ENCODE measurements around the gene RABL6.
"Not testable (repeated sequence)": the region's sequence is repeated elsewhere in the genome, so short reads cannot be mapped to it uniquely, and the experiment has no call there.

The RABL6 gene

DNA sequence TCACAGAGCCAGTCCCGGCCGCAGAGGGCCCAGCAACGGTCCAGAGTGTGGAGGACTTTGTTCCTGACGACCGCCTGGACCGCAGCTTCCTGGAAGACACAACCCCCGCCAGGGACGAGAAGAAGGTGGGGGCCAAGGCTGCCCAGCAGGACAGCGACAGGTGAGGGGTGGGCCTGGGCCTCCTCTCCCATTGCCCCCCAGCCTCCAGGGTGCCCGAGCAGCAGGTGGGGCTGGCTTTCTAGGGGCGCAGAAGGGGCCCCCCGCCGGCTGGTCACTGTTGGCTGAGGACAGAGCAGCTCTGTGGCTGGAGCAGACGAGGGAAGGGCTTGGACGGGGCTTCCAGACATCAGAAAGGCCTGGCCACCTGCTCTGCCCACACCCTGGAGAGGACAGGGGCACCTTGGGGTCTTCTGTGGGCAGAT lies 30.1 kb downstream of the RABL6 start:
- FAIRE-seq = not testable (repeated sequence)

- no peak for FAIRE-seq
Observed at GRCh38 chr9:136838314-136839228, 30.8 kb downstream of the RABL6 start.

- no peak for FAIRE-seq
Observed at GRCh38 chr9:136839229-136840139, 31.7 kb downstream of the RABL6 start.

GRCh38 chr9:136840140-136840876 lies 32.6 kb downstream of the RABL6 start:
- FAIRE-seq = no peak

DNA sequence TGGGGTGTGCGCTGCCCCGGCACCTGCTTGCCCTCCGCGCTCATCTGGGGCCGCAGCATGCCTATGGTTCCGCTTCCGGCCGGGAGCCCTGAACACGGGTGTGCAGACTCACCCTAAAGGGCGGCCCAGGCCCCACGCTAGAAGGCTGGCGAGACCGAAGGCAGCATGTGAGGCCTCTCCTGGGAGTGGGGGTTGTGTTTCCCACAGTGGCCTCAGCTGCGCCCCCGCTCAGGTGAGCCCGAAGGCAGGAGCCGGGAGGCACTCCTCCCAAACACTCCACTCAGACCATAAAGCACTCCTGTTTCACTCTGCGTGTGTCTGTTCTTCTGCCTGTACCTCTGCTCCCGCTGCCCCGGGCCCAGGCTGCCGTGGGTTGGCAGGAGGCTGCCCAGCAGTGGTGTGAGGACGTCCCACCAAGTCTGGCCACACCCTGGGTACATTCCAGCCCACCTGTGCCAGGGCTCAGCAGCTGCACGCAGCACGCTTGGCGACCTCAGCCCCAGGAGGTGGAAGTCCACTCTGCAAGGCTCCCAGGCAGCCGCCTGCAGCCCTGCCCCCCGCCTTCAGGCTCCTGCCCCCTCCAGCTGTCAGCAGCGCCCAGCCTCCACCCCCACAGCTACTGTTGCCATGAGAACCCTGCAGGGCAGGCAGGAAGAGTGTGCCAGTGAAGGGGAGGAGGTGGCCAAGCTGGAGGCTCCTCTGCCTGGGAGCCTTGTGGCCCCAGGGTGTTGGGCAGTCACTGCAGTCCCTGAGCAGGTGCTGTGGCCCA lies 33.3 kb downstream of the RABL6 start:
- no peak for FAIRE-seq

DNA sequence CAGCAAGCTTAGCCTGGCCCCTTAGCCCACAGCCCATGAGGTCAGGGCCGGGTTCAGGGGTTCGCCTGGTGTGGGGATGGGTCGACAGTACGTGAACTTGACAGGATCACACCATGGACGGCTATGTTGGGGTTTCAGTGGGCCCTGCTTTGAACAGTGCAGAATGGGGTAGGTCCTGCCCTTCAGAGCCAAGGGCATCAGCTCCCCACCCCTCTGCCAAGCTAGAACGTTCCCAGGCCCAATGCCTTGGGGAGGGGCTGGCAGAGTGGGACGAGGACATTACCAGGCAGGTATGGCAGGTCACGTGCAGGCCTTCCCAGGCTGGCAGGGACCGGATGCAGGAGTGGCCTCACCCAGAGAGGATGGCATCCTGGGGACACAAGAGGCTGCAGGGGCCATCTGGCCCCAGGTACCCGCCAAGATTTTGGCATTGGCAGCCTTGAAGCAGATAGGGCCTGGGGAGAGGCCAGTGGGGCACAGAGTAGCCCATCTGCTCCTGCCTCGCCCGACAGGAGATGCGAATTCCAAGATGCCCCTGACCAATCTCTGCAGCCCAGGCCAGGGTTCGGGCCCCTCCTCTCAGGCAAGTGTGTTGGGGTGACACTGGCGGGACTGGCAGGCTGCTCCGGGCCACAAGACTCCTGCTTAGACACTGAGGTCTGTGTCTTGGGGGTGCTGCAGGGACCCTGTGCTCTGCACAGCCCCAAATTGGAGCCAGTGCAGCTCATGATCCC lies 34.1 kb downstream of the RABL6 start:
- FAIRE-seq = not testable (repeated sequence)

- FAIRE-seq = not testable (repeated sequence)
Observed at GRCh38 chr9:136842380-136842948, 34.7 kb downstream of the RABL6 start, which contains the start of gene AJM1. AJM1 (plus strand) TSS chr9:136842478; CDS start chr9:136844415, 1,937 bp downstream.

- FAIRE-seq = not testable (repeated sequence)
Observed at GRCh38 chr9:136843159-136843800, 35.5 kb downstream of the RABL6 start.

GRCh38 chr9:136843801-136844740 lies 36.3 kb downstream of the RABL6 start:
- not testable (repeated sequence) for FAIRE-seq

DNA sequence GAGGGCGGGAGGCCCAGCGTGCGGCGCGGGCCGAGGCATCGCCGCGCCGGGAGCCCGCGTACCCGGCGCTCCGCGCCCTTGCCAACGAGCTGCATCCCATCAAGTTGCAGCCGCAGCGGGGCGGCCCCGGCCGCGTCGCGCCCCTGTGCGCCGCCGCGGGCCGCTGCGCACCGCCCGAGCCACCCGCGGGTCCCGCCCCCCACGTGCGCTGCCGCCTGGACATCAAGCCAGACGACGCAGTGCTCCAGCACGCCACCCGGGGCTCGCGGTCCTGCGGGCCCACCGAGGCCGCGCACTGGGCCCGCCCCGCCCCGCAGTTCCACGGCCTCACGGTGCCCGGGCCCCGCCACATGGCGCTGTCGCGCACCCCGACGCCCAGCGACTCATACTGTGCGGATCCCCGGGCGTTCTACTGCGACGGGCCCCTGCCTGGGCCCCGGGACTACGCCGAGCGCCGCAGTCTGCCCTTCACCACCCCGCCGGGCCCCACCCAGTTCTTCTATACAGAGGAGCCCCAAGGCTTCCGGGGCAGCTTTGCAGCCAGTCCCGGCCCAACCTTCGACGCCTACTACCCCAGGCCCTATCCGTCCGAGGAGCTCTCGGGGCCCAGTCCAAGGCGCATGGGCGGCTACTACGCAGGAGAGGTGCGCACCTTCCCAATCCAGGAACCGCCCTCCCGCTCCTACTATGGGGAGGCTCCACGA lies 37.2 kb downstream of the RABL6 start:
- FAIRE-seq = no peak

DNA sequence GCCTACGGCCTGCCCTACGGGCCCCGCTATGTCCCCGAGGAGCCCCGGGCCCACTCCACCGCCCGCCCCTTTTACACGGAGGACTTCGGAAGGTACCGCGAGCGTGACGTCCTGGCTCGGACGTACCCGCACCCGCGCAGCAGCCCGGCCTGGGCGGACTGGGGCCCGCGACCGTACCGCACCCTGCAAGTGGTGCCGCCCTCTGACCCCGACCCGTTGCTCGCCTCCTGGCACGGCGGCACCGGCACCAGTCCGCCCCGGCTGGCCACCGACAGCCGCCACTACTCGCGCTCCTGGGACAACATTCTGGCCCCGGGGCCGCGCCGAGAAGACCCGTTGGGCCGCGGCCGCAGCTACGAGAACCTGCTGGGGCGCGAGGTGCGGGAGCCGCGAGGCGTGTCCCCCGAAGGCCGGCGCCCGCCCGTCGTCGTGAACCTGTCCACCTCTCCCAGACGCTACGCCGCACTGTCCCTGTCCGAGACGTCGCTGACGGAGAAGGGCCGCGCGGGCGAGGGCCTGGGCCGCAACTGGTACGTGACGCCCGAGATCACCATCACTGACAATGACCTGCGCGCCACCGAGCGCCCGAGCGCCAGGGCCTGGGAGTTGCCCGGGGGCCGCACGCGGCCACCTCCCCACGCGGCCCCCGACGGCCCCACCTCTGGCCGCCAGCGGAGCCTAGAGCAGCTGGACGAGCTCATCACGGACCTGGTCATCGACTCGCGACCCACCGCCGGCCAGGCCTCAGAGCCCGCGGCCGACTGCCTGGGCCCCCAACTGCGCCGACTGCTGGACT lies 37.9 kb downstream of the RABL6 start:
- FAIRE-seq = no peak

DNA sequence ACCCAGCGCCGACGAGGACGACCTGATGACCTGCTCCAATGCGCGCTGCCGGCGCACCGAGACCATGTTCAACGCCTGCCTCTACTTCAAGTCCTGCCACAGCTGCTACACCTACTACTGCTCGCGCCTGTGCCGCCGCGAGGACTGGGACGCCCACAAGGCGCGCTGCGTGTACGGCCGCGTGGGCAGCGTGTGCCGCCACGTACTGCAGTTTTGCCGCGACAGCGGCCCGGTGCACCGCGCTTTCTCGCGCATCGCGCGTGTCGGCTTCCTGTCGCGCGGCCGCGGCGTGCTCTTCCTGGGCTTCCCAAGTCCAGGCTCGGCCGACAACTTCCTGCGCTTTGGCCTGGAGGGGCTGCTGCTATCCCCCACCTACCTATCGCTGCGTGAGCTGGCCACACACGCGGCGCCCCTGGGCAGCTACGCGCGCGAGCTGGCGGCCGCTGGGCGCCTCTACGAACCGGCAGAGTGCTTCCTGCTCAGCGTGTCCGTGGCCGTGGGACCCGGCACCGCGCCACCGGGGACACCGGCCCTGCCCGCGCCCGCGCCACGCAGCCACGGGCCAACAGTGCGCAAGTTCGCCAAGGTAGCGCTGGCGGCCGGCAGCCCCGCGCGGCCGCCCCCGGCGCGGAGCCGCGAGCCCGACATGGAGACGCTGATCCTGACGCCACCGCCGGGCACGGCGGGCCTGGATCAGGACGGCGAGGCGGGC lies 38.8 kb downstream of the RABL6 start:
- no peak for FAIRE-seq

- FAIRE-seq = no peak
Observed at GRCh38 chr9:136847088-136847825, 39.5 kb downstream of the RABL6 start.

DNA sequence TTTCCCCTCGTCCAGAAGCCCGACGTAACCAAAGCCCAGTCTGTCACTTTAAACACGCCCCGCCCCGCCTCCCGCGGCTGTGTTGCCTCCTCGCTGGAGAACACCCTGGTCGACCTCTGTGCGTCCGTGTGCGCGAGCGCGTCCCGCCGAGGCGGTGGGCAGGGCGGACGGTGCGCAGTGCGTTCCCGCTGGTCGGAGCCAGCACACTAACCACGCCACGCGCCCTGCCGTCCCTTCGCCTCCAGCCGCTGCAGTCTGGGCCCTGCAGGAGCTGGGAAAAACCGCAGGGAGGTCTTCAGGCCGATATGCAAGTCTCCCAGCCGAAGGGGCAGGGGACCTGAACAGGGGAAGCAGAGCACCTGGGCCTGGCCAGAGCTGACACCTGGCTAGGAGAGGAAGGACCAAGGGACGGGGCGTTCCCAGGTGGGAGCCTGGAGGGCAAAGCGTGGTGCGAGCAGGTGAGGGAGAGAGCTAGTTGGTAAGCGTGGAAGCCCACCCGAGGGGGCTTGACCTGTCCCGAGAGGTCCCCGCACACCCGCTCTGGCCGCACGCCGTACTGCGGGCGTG lies 40.2 kb downstream of the RABL6 start:
- FAIRE-seq = no peak

DNA sequence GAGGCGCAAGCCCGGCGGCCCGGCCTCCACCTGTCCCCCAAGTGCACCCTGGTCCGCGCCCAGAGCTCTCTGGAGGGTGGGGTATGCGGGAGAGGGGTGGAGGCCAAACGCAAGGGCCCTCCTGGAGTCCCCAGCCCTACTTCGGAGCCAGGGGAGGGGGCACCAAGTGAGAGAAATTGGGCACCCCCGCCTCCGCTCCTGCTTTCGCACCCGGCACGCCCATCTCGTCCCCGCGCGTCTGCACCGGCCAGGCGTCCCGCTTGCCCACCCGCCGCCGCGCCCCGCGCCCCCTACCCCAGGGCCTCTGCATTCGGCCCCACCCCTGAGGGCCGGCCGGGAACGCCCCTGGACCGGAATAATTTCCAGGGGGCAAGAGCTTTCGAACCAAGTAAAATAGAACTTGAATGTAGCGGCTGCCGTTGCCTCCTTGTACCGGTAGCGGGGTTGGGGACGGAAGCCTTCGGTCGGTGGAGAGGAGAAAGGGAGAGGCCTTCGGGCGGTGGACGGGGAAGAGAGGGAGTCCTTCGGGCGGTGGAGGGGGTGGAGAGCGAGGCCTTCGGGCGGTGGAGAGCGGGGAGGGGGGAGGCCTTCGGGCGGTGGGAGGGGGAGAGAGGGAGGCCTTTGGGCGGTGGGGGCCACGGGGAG lies 40.8 kb downstream of the RABL6 start:
- no peak for FAIRE-seq
